Stimulated activated CD4-positive, alpha-beta T cell treated with anti-CD3 and anti-CD28 coated beads, Interleukin-1b, Interleukin-23, amount 100 ng/mL, for 4 hours (primary cell): ENCODE data around the gene WIPF2.
"Not testable (repeated sequence)": the region's sequence is repeated elsewhere in the genome, so short reads cannot be mapped to it uniquely, and the experiment has no call there.

Experiments used
- DNase-seq, 2 donors: peaks; one replicate each; pipeline ENCODE4 v3.0.0-alpha.2; 2020; ENCODE audit warnings: low read depth in 2 of 2

Gene WIPF2

GRCh38 chr17:40192961-40193360 is 26.1 kb upstream of the WIPF2 start:
- DNase-seq, result no peak

GRCh38 chr17:40194821-40195220 is 24.3 kb upstream of the WIPF2 start:
- DNase-seq, result no peak

GRCh38 chr17:40197550-40197949 is 21.6 kb upstream of the WIPF2 start:
- no peak for DNase-seq

GRCh38 chr17:40197965-40198456 is 21.1 kb upstream of the WIPF2 start:
- DNase-seq, result not testable (repeated sequence)

GRCh38 chr17:40198576-40198975 is 20.5 kb upstream of the WIPF2 start:
- no peak for DNase-seq

GRCh38 chr17:40203131-40203530 is 16.0 kb upstream of the WIPF2 start:
- DNase-seq, result no peak

GRCh38 chr17:40206193-40206592 is 12.9 kb upstream of the WIPF2 start:
- DNase-seq, result not testable (repeated sequence)

GRCh38 chr17:40209404-40210093 is 9.6 kb upstream of the WIPF2 start:
- no peak for DNase-seq

GRCh38 chr17:40213914-40214313 is 5.2 kb upstream of the WIPF2 start:
- not testable (repeated sequence) for DNase-seq

GRCh38 chr17:40218006-40218739 is 931 bp upstream of the WIPF2 start:
- no peak for DNase-seq

- no peak for DNase-seq
Measured at GRCh38 chr17:40219594-40220338, 662 bp downstream of the WIPF2 start.

GRCh38 chr17:40224718-40225550 is 5.8 kb downstream of the WIPF2 start:
- DNase-seq, result no peak

GRCh38 chr17:40229146-40229545 is 10.0 kb downstream of the WIPF2 start:
- DNase-seq, result not testable (repeated sequence)

GRCh38 chr17:40230670-40231069 is 11.6 kb downstream of the WIPF2 start:
- no peak for DNase-seq

GRCh38 chr17:40231928-40232327 is 12.8 kb downstream of the WIPF2 start:
- DNase-seq, result not testable (repeated sequence)

- no peak for DNase-seq
Measured at GRCh38 chr17:40241252-40241834, 22.2 kb downstream of the WIPF2 start.

GRCh38 chr17:40242774-40243173 is 23.7 kb downstream of the WIPF2 start:
- DNase-seq, result no peak

- DNase-seq, result no peak
Measured at GRCh38 chr17:40243761-40244160, 24.7 kb downstream of the WIPF2 start.

GRCh38 chr17:40244255-40244654 is 25.2 kb downstream of the WIPF2 start:
- no peak for DNase-seq

- DNase-seq, result no peak
Measured at GRCh38 chr17:40247926-40248495, 28.9 kb downstream of the WIPF2 start.

GRCh38 chr17:40248507-40248906 is 29.4 kb downstream of the WIPF2 start:
- DNase-seq, result no peak
